PC-9 (cell line): ENCODE results near the gene ABCC3. TPM values are rescaled to one million over a fixed set of nuclear protein-coding genes. Genes with fewer than 3 reads are reported as not detected.

Source experiments
- BruUV-seq: library from RNA; stranded (reverse); fragments of 400-500 nt; replicated peaks from 2 replicates; lab custom pipeline; 2021; lab: Mats Ljungman, UMichigan
- CTCF ChIA-PET: fragments of 300-600 bp; sonication (Branson Sonifier 250); formaldehyde crosslinking; loops from one replicate; lab custom pipeline; 2022; ENCODE audit warnings: antibody characterized with exemption; lab: Charles Lee
- POLR2A ChIA-PET: fragments of 300-600 bp; sonication (Branson Sonifier 250); formaldehyde crosslinking; loops from one replicate; lab custom pipeline; 2022; ENCODE audit warnings: antibody characterized with exemption; ENCODE audit not compliant: unreplicated experiment; lab: Charles Lee
- DNase-seq, 2 experiments: peaks; one replicate each; pipeline versions ENCODE4 v3.0.0 to v3.0.0-alpha.2; 2015 to 2022; ENCODE audit warnings: mixed read lengths in 1 of 2
- H2AFZ ChIP-seq: fragments of 200-600 bp; sonication (generic); 2 replicates; pipeline ENCODE4 v1.8.1; 2017; ENCODE audit warnings: antibody characterized with exemption
- H3F3A ChIP-seq: fragments of 200-600 bp; sonication (generic); 2 replicates; pipeline ENCODE4 v1.8.1; 2017; ENCODE audit warnings: antibody characterized with exemption, mild to moderate bottlenecking, low read depth; ENCODE audit not compliant: insufficient read depth
- H3K27ac ChIP-seq: fragments of 200-600 bp; sonication (generic); 2 replicates; pipeline ENCODE4 v1.6.1; 2016; ENCODE audit warnings: mixed run types
- H3K27me3 ChIP-seq: fragments of 200-600 bp; sonication (generic); 2 replicates; pipeline ENCODE4 v1.6.1; 2016; ENCODE audit warnings: low read depth, mixed run types; ENCODE audit not compliant: insufficient read depth
- H3K36me3 ChIP-seq: fragments of 200-600 bp; sonication (generic); 2 replicates; pipeline ENCODE4 v1.6.1; 2016; ENCODE audit warnings: low read depth, mixed run types
- H3K4me1 ChIP-seq: fragments of 200-600 bp; sonication (generic); replicated peaks from 2 replicates; pipeline ENCODE4 v1.6.1; 2016; ENCODE audit warnings: mixed run types; ENCODE audit not compliant: insufficient read depth
- H3K4me2 ChIP-seq: fragments of 200-600 bp; sonication (generic); 2 replicates; pipeline ENCODE4 v1.6.1; 2017; ENCODE audit warnings: mixed run types
- H3K4me3 ChIP-seq: fragments of 200-600 bp; sonication (generic); 2 replicates; pipeline ENCODE4 v1.6.1; 2016; ENCODE audit warnings: mixed run types
- H3K79me2 ChIP-seq: fragments of 200-600 bp; sonication (generic); 2 replicates; pipeline ENCODE4 v1.6.1; 2017; ENCODE audit warnings: low read depth, mixed run types
- H3K9me2 ChIP-seq: fragments of 200-600 bp; sonication (generic); 2 replicates; pipeline ENCODE4 v1.8.1; 2017; ENCODE audit warnings: mild to moderate bottlenecking; ENCODE audit not compliant: insufficient read depth
- H3K9me3 ChIP-seq: fragments of 200-600 bp; sonication (generic); 2 replicates; pipeline ENCODE4 v1.8.1; 2016; ENCODE audit warnings: low read depth; ENCODE audit not compliant: insufficient read depth
- H4K20me1 ChIP-seq: fragments of 200-600 bp; sonication (generic); 2 replicates; pipeline ENCODE4 v1.8.1; 2017; ENCODE audit not compliant: insufficient read depth
- CTCF ChIP-seq: fragments of 200-600 bp; sonication (generic); conservative IDR thresholded peaks from 2 replicates; pipeline ENCODE4 v1.6.1; 2017; ENCODE audit warnings: mixed run types, antibody characterized with exemption, mild to moderate bottlenecking, moderate library complexity
- EZH2 ChIP-seq: fragments of 200-600 bp; sonication (generic); IDR thresholded peaks from 2 replicates; pipeline ENCODE4 v1.8.0; 2017; ENCODE audit warnings: antibody characterized with exemption, low read depth
- intact Hi-C: fragments of 100-400 bp; cut with micrococcal nuclease; formaldehyde crosslinking; loops from one replicate; pipeline ENCODE4 v1.10.0; 2022; ENCODE audit not compliant: unreplicated experiment
- total RNA-seq: library from RNA; stranded (reverse); gene quantifications from 2 replicates; pipeline ENCODE4 v1.2.3, GENCODE V29; 2021

The ABCC3 gene
- total RNA-seq, 1 experiment from 2014 or later: 221 TPM

- CTCF ChIA-PET: no interaction called here
- BruUV-seq: no TSS peak
- H4K20me1 ChIP-seq: no peaks in the 10 kb centered on the region
- H3K9me2 ChIP-seq: no peaks in the 10 kb centered on the region
- peaks cover 12% of the 10 kb centered on the region; the same call in 1 of the 2 replicates for H3K27me3 ChIP-seq
- no peak overlapping the region for H3K4me3 ChIP-seq
- H3K79me2 ChIP-seq: no peaks in the 10 kb centered on the region
- no peak overlapping the region for H2AFZ ChIP-seq
- H3K36me3 ChIP-seq: no peaks in the 10 kb centered on the region
- no peak overlapping the region for H3K4me2 ChIP-seq
- intact Hi-C loops: no loop called here
- no peaks in the 10 kb centered on the region for H3K4me1 ChIP-seq
- no peaks in the 10 kb centered on the region for H3K9me3 ChIP-seq
- DNase-seq: no peak
- TF ChIP-seq EZH2 (no peak), CTCF (no peak)
- no peaks in the 10 kb centered on the region; the same call in 1 of the 2 replicates for H3F3A ChIP-seq
- no peak overlapping the region for H3K27ac ChIP-seq
- POLR2A ChIA-PET: no interaction called here
Measured at GRCh38 chr17:50620237-50620636, 14.4 kb upstream of the ABCC3 start.

- H3K36me3 ChIP-seq: no peaks in the 10 kb centered on the region
- H3K27me3 ChIP-seq: peaks cover 7% of the 10 kb centered on the region; the same call in 1 of the 2 replicates
- H3K9me3 ChIP-seq: no peaks in the 10 kb centered on the region
- DNase-seq: no peak
- H3K4me3 ChIP-seq: no peak overlapping the region
- no peak overlapping the region for H3K27ac ChIP-seq
- H2AFZ ChIP-seq: no peak overlapping the region
- H3K9me2 ChIP-seq: no peaks in the 10 kb centered on the region
- TF ChIP-seq CTCF (no peak), EZH2 (no peak)
- H3K4me2 ChIP-seq: no peak overlapping the region
- POLR2A ChIA-PET: no interaction called here
- CTCF ChIA-PET: no interaction called here
- H3K4me1 ChIP-seq: no peaks in the 10 kb centered on the region
- no peaks in the 10 kb centered on the region for H4K20me1 ChIP-seq
- intact Hi-C loops: no loop called here
- BruUV-seq: no TSS peak
- H3F3A ChIP-seq: no peaks in the 10 kb centered on the region; the same call in 1 of the 2 replicates
- H3K79me2 ChIP-seq: no peaks in the 10 kb centered on the region
Measured at GRCh38 chr17:50620858-50621257, 13.8 kb upstream of the ABCC3 start.

GRCh38 chr17:50621574-50622031 is 13.1 kb upstream of the ABCC3 start:
- CTCF ChIA-PET: no interaction called here
- H4K20me1 ChIP-seq: no peaks in the 10 kb centered on the region
- H2AFZ ChIP-seq: no peak overlapping the region
- intact Hi-C loops: no loop called here
- no peaks in the 10 kb centered on the region for H3K36me3 ChIP-seq
- H3K4me2 ChIP-seq: no peak overlapping the region
- H3K79me2 ChIP-seq: no peaks in the 10 kb centered on the region
- no peaks in the 10 kb centered on the region for H3K9me2 ChIP-seq
- TF ChIP-seq EZH2: no peak
- no peak for TF ChIP-seq CTCF
- H3F3A ChIP-seq: no peaks in the 10 kb centered on the region; the same call in 1 of the 2 replicates
- H3K27ac ChIP-seq: no peak overlapping the region
- no peak overlapping the region for H3K4me3 ChIP-seq
- no TSS peak for BruUV-seq
- POLR2A ChIA-PET: no interaction called here
- H3K4me1 ChIP-seq: no peaks in the 10 kb centered on the region
- no peak for DNase-seq
- peaks cover 1% of the 10 kb centered on the region; the same call in 1 of the 2 replicates for H3K27me3 ChIP-seq
- H3K9me3 ChIP-seq: no peaks in the 10 kb centered on the region
